HUDEP-2 (cell line): ENCODE results near the gene ZNF101.
A peak's percentile ranks its signal among the peaks of the same experiment; 100 is the strongest.

Source experiments
- DNase-seq, 76 experiments: peaks; one replicate each; lab custom pipeline; 2025; ENCODE audit not compliant: unreplicated experiment in 76 of 76; lab: John Stamatoyannopoulos, UW

Gene ZNF101

GRCh38 chr19:19637523-19638251, 31.0 kb upstream of the ZNF101 start:
- no peak for DNase-seq

- DNase-seq: peak in 5 of 76 experiments; percentile 18 to 38 (median 29)
Measured at GRCh38 chr19:19642506-19643157, 26.0 kb upstream of the ZNF101 start.

- DNase-seq: peak in 65 of 76 experiments; percentile 12 to 87 (median 68)
Measured at GRCh38 chr19:19643158-19644053, 25.2 kb upstream of the ZNF101 start, which contains the start of gene GMIP. Gene GMIP, minus strand, starts transcription at chr19:19643657. Its CDS starts 128 bp downstream, at chr19:19643529.

GRCh38 chr19:19644054-19644388, 24.6 kb upstream of the ZNF101 start:
- no peak for DNase-seq

GRCh38 chr19:19645233-19645870, 23.3 kb upstream of the ZNF101 start:
- no peak for DNase-seq

- DNase-seq: no peak
Measured at GRCh38 chr19:19647037-19647835, 21.4 kb upstream of the ZNF101 start.

GRCh38 chr19:19649155-19649554, 19.5 kb upstream of the ZNF101 start:
- no peak for DNase-seq

GRCh38 chr19:19649580-19649995, 19.1 kb upstream of the ZNF101 start:
- no peak for DNase-seq

GRCh38 chr19:19650331-19650730, 18.3 kb upstream of the ZNF101 start:
- DNase-seq: no peak

GRCh38 chr19:19651076-19651475, 17.6 kb upstream of the ZNF101 start:
- no peak for DNase-seq

- DNase-seq: no peak
Measured at GRCh38 chr19:19652482-19653295, 15.9 kb upstream of the ZNF101 start.

- DNase-seq: no peak
Measured at GRCh38 chr19:19653597-19654147, 15.0 kb upstream of the ZNF101 start.

GRCh38 chr19:19654441-19654840, 14.2 kb upstream of the ZNF101 start:
- DNase-seq: no peak

GRCh38 chr19:19655051-19655594, 13.5 kb upstream of the ZNF101 start:
- no peak for DNase-seq

GRCh38 chr19:19655641-19656343, 12.8 kb upstream of the ZNF101 start:
- DNase-seq: no peak

- no peak for DNase-seq
Measured at GRCh38 chr19:19656451-19657396, 11.9 kb upstream of the ZNF101 start.

- DNase-seq: peak in 17 of 76 experiments; percentile 10 to 32 (median 20)
Measured at GRCh38 chr19:19657397-19657783, 11.2 kb upstream of the ZNF101 start.
